GM12878 (cell line): ENCODE measurements around the gene CXorf58. TPM values are rescaled to one million over a fixed set of nuclear protein-coding genes. Genes with fewer than 3 reads are reported as not detected.

Experiments
- ATAC-seq: fragments of 200-7000 bp; cut with Tn5 transposase; 3 replicates; pipeline ENCODE4 v1.9.1; 2020; ENCODE audit warnings: mild to moderate bottlenecking, moderate library complexity
- BruUV-seq: library from RNA; stranded (reverse); fragments of 400-500 nt; replicated peaks from 2 replicates; lab custom pipeline; 2021; lab: Mats Ljungman, UMichigan
- CTCF ChIA-PET: fragments of 300-600 bp; sonication (Branson Sonifier 250); formaldehyde crosslinking; extraction: SDS; loops from one replicate; lab custom pipeline; 2021; ENCODE audit warnings: inconsistent platforms; lab: Yijun Ruan, JAX
- POLR2A ChIA-PET: fragments of 350-600 bp; formaldehyde crosslinking; extraction: SDS; loops from one replicate; lab custom pipeline; 2021; ENCODE audit warnings: inconsistent platforms; lab: Charles Lee
- RAD21 ChIA-PET: fragments of 300-600 bp; sonication (Branson Sonifier 250); formaldehyde crosslinking; loops from one replicate; lab custom pipeline; 2023; ENCODE audit warnings: antibody characterized with exemption; ENCODE audit not compliant: unreplicated experiment; lab: Charles Lee
- SMC1A ChIA-PET: fragments of 300-600 bp; sonication (Branson Sonifier 250); formaldehyde crosslinking; loops from one replicate; lab custom pipeline; 2023; ENCODE audit not compliant: unreplicated experiment, uncharacterized antibody; lab: Charles Lee
- DNase-seq: peaks from one replicate; pipeline ENCODE4 v3.0.0-alpha.2; 2011; ENCODE audit warnings: low read depth, low spot score
- FAIRE-seq: peaks from 3 replicates; lab custom pipeline; 2011; peaks lifted over from hg19 to GRCh38; lab: Jason Lieb, UNC
- H2AFZ ChIP-seq: 2 replicates; pipeline ENCODE4 v1.6.0; 2011; ENCODE audit warnings: low read depth, low read length, control low read depth; ENCODE audit not compliant: control insufficient read depth
- H3K27ac ChIP-seq: 2 replicates; pipeline ENCODE4 v1.5.1; 2011; ENCODE audit warnings: control low read depth; ENCODE audit not compliant: control insufficient read depth, insufficient read depth
- H3K27me3 ChIP-seq, 2 experiments: replicated peaks in 1 of 2; 2 replicates each; pipeline versions ENCODE4 v1.6.0 to v1.6.1; 2011; ENCODE audit warnings: low read length in 1 of 2; ENCODE audit not compliant: control insufficient read depth in 2 of 2, insufficient read depth in 2 of 2
- H3K36me3 ChIP-seq, 2 experiments: 2 replicates each; pipeline ENCODE4 v1.5.1; 2011; ENCODE audit warnings: low read length in 1 of 2; ENCODE audit not compliant: control insufficient read depth in 2 of 2, insufficient read depth in 2 of 2
- H3K4me1 ChIP-seq: 2 replicates; pipeline ENCODE4 v1.6.1; 2011; ENCODE audit warnings: mild to moderate bottlenecking, low read length, moderate library complexity, mixed read lengths; ENCODE audit not compliant: control insufficient read depth, insufficient read depth
- H3K4me2 ChIP-seq: 2 replicates; pipeline ENCODE4 v1.6.0; 2011; ENCODE audit warnings: control low read depth; ENCODE audit not compliant: control insufficient read depth, insufficient read depth
- H3K4me3 ChIP-seq: fragments of 200-600 bp; sonication (generic); 2 replicates; pipeline ENCODE4 v1.5.1; 2016
- H3K79me2 ChIP-seq: 2 replicates; pipeline ENCODE4 v1.6.0; 2011; ENCODE audit warnings: low read length; ENCODE audit not compliant: control insufficient read depth, insufficient read depth
- H3K9ac ChIP-seq: 2 replicates; pipeline ENCODE4 v1.8.0; 2011; ENCODE audit warnings: low read length, control low read depth, mixed read lengths; ENCODE audit not compliant: control insufficient read depth, insufficient read depth
- H3K9me3 ChIP-seq: replicated peaks from 3 replicates; pipeline ENCODE4 v1.5.1; 2011; ENCODE audit warnings: mild to moderate bottlenecking, low read length; ENCODE audit not compliant: control insufficient read depth, insufficient read depth
- H4K20me1 ChIP-seq: 2 replicates; pipeline ENCODE4 v1.6.0; 2011; ENCODE audit not compliant: control insufficient read depth, insufficient read depth
- ATF7 ChIP-seq: fragments of 450-650 bp; IDR thresholded peaks from 2 replicates; pipeline ENCODE4 v1.6.1; 2016; ENCODE audit warnings: low read depth, mild to moderate bottlenecking
- CREM ChIP-seq: IDR thresholded peaks from 2 replicates; pipeline ENCODE4 v1.6.1; 2014; ENCODE audit warnings: antibody characterized with exemption, low read depth
- CTCF ChIP-seq, 3 experiments: IDR thresholded peaks in 2 of 3; conservative IDR thresholded peaks in 1 of 3; 2 replicates each; pipeline ENCODE4 v1.5.1; 2011; ENCODE audit warnings: low read depth in 3 of 3, low read length in 3 of 3, mild to moderate bottlenecking in 3 of 3, control low read depth in 2 of 3, moderate library complexity in 2 of 3, inconsistent platforms in 1 of 3, mixed read lengths in 1 of 3; ENCODE audit not compliant: control insufficient read depth in 2 of 3, insufficient read depth in 1 of 3; ENCODE audit errors: extremely low read depth in 1 of 3
- GABPA ChIP-seq: IDR thresholded peaks from 2 replicates; pipeline ENCODE4 v1.6.1; 2014; ENCODE audit warnings: antibody characterized with exemption, low read depth, mild to moderate bottlenecking, inconsistent platforms
- MEF2B ChIP-seq: fragments of 450-650 bp; IDR thresholded peaks from 2 replicates; pipeline ENCODE4 v1.6.1; 2018; ENCODE audit warnings: mild to moderate bottlenecking, moderate library complexity; ENCODE audit not compliant: partially characterized antibody, poor library complexity, severe bottlenecking
- MXI1 ChIP-seq: fragments of 150-350 bp; IDR thresholded peaks from 2 replicates; pipeline ENCODE4 v1.6.1; 2011; ENCODE audit warnings: low read depth, mild to moderate bottlenecking, inconsistent platforms, low read length, improper control_type of control experiment
- RAD21 ChIP-seq: IDR thresholded peaks from 2 replicates; pipeline ENCODE4 v1.6.1; 2011; ENCODE audit warnings: mild to moderate bottlenecking, low read depth, low read length, moderate library complexity; ENCODE audit not compliant: insufficient read depth
- RELB ChIP-seq: fragments of 450-650 bp; IDR thresholded peaks from 2 replicates; pipeline ENCODE4 v1.6.1; 2017; ENCODE audit warnings: low read depth, mild to moderate bottlenecking, moderate library complexity
- ZNF217 ChIP-seq: fragments of 450-650 bp; IDR thresholded peaks from 2 replicates; pipeline ENCODE4 v1.6.1; 2017; ENCODE audit warnings: antibody characterized with exemption, mild to moderate bottlenecking
- ZNF687 ChIP-seq: fragments of 450-650 bp; IDR thresholded peaks from 2 replicates; pipeline ENCODE4 v1.6.1; 2017; ENCODE audit warnings: mild to moderate bottlenecking, moderate library complexity
- ZZZ3 ChIP-seq: IDR thresholded peaks from 2 replicates; pipeline ENCODE4 v1.6.1; 2011; ENCODE audit warnings: low read depth; ENCODE audit not compliant: control insufficient read depth, insufficient read length
- WGBS: methylation state at CpG from one replicate; pipeline ENCODE4 v1.1.6; 2016; ENCODE audit warnings: low lambda C conversion rate; ENCODE audit not compliant: insufficient replicate concordance, insufficient coverage; ENCODE audit errors: missing lambda C conversion rate; 5-methylcytosine and 5-hydroxymethylcytosine counted together
- in situ Hi-C: fragments of 300-500 bp; cut with MboI; formaldehyde crosslinking; loops from 9 replicates; pipeline ENCODE4 v1.14.3; 2018; ENCODE audit warnings: mixed read lengths
- intact Hi-C: fragments of 100-400 bp; cut with micrococcal nuclease; formaldehyde crosslinking; loops from one replicate; pipeline ENCODE4 v1.14.2; 2022; ENCODE audit not compliant: unreplicated experiment
- polyA plus RNA-seq, 11 experiments: library from polyadenylated mRNA; depleted of rRNA in 4 of 11; unstranded in 6 of 11; stranded (reverse) in 5 of 11; fragments of >200 nt; fragmentation: Nextera tagmentation in 4 of 11; fragmentation: Illumina TruSeq in 1 of 11; extraction: Ambion mirVana in 4 of 11; extraction: Trizol in 1 of 11; gene quantifications; 1 replicate in 1 of 11; 2 replicates in 10 of 11; pipeline versions ENCODE4 v1.2.1 to v1.2.3, GENCODE V29; 2011 to 2016; ENCODE audit warnings: inconsistent platforms in 2 of 11, missing spikeins in 2 of 11, low read depth in 1 of 11
- total RNA-seq, 4 experiments: library from RNA; depleted of rRNA in 3 of 4; stranded (reverse); fragments of >200 nt in 3 of 4; fragmentation: Illumina TruSeq in 1 of 4; extraction: Trizol in 1 of 4; gene quantifications; 2 replicates each; pipeline versions ENCODE4 v1.2.1 to v1.2.3, GENCODE V29; 2013 to 2021

The CXorf58 gene
- total and polyA plus RNA-seq, 10 of the 15 experiments (the other 5 are each of a cell fraction or from before 2014, with no cell fraction given), result 0.10 to 0.24 (median 0.13) TPM; not detected in 5

GRCh38 chrX:23908219-23909004, 606 bp downstream of the CXorf58 start:
- DNase-seq, result no peak
- H3K27me3 ChIP-seq, result no peaks in the 10 kb centered on the region
- no peak for TF ChIP-seq CREM
- TF ChIP-seq ZNF687, result no peak
- TF ChIP-seq ZZZ3, result no peak
- no peak for TF ChIP-seq GABPA
- TF ChIP-seq CTCF (IDR thresholded peaks at IDR 0.05 in 2 of 3, conservative IDR thresholded peaks at IDR 0.05 in 1 of 3; ENCODE audit: control insufficient read depth in 2 of 3, extremely low read depth in 1 of 3, insufficient read depth in 1 of 3, low read depth in 3 of 3, low read length in 3 of 3), result peak in 1 of 3 experiments; percentile 47; a peak in 2 of 6 replicates
- 0 out of 2 replicates have a peak, but pooled peaks have one; percentile 33 for TF ChIP-seq ZNF217
- TF ChIP-seq MEF2B, result no peak
- TF ChIP-seq ATF7, result no peak
- TF ChIP-seq MXI1, result no peak
- TF ChIP-seq RAD21, result 0 out of 2 replicates have a peak, but pooled peaks have one; percentile 13
- TF ChIP-seq RELB, result no peak

More at GRCh38 chrX:23908219-23909004, 606 bp downstream of the CXorf58 start:
- ChIA-PET RAD21 (interaction anchor here (0.6 to 3.9 kb wide), 4 partner anchors 94 to 146 kb away, joined by 3 to 44 read pairs (median 8); partner anchors contain the start of genes EIF2S3 and SAT1), CTCF (interaction anchor here (0.6 to 4.4 kb wide), 7 partner anchors 12 to 146 kb away, joined by 3 to 39 read pairs (median 3); partner anchors contain the start of genes EIF2S3 and KLHL15), SMC1A (interaction anchor here (0.5 to 5.0 kb wide), 7 partner anchors 10 to 334 kb away, joined by 3 to 37 read pairs (median 4); partner anchors contain the start of genes EIF2S3 and SAT1), POLR2A (interaction anchor here (0.5 to 4.8 kb wide), 2 partner anchors 124 to 146 kb away, joined by 3 to 31 read pairs; partner anchors contain the start of gene EIF2S3)
- peaks cover 6% of the 10 kb centered on the region for H3K79me2 ChIP-seq
- H3K27ac ChIP-seq, result peak overlapping the region; percentile 47
- H3K36me3 ChIP-seq, result no peaks in the 10 kb centered on the region
- 31% methylated on average over 13 of the region's 13 CpGs for WGBS
- in situ Hi-C loops, result loop anchor here (10.0 kb wide), 2 partner anchors 154 to 1924 kb away; no protein-coding TSS in a partner anchor
- FAIRE-seq (no peak), ATAC-seq (no peak)
- intact Hi-C loops, result loop anchor here (2.0 to 5.0 kb wide), 2 partner anchors 114 to 334 kb away; no protein-coding TSS in a partner anchor
- peak overlapping the region; percentile 45 for H3K4me2 ChIP-seq
- H3K4me1 ChIP-seq, result no peaks in the 10 kb centered on the region; the same call in 1 of the 2 replicates
- H2AFZ ChIP-seq, result peak overlapping the region; percentile 64
- H3K9ac ChIP-seq, result peak overlapping the region; percentile 30; the same call in 1 of the 2 replicates
- no peaks in the 10 kb centered on the region for H3K9me3 ChIP-seq
- no peaks in the 10 kb centered on the region for H4K20me1 ChIP-seq
- no TSS peak for BruUV-seq
- no peak overlapping the region; the same call in 1 of the 2 replicates for H3K4me3 ChIP-seq
